ENCODE data around the gene CCDC70.
"Not testable (repeated sequence)": the region's sequence is repeated elsewhere in the genome, so short reads cannot be mapped to it uniquely, and the experiment has no call there.

The CCDC70 gene

DNA sequence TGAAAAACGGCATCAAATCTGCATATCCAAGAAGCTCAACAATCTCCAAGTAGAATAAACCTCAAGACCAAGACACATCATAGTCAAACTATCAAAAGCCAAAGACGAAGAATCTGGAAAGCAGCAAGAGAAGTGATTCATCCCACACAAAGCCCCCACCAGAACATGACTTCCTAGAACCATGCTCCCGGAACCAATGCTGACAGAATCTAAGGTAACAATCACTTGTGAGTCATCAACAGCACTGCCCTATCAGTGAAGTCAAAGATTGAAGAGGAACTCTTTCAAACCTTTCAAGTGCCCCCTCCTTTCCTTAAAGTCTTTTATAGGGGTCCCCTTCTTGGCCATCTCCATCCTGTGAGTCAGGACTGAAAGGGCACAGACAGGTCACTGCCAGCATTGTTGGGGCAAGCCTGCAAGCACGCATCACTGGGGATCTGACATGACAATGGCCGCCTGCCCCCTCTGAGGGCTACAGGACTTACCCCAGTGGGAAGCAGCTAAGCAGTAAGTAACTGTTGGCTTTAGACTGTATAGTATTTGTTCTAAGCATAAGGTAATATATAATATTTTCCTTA, at the start of gene CCDC70:
Gene CCDC70 (plus strand): TSS at position 247 of the 578 bp plus-strand sequence. CDS start 3,443 bp downstream, outside the sequence.
- no peak for DNase-seq (ENCODE audit: low spot score)

DNA sequence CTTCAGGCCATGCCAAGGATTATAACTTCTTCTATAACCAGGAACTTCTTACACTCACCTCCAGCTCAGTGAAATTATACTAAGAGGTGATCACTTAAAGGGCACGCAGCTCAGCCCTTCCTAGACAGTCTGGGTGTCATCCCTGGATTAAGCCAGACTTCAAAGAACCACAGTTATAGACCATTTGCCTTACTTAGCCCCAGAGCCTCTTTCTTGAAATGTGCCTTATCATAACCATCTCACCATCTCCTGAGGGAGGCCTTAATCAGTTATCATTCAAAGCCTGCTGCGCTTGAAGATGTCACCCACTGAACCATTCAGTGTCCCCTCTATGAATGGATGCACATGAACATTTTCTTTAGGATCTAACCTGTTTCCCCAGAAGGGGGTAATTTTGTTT, 47.7 kb upstream of the CCDC70 start:
- DNase-seq (ENCODE audit: low spot score) = no peak

DNA sequence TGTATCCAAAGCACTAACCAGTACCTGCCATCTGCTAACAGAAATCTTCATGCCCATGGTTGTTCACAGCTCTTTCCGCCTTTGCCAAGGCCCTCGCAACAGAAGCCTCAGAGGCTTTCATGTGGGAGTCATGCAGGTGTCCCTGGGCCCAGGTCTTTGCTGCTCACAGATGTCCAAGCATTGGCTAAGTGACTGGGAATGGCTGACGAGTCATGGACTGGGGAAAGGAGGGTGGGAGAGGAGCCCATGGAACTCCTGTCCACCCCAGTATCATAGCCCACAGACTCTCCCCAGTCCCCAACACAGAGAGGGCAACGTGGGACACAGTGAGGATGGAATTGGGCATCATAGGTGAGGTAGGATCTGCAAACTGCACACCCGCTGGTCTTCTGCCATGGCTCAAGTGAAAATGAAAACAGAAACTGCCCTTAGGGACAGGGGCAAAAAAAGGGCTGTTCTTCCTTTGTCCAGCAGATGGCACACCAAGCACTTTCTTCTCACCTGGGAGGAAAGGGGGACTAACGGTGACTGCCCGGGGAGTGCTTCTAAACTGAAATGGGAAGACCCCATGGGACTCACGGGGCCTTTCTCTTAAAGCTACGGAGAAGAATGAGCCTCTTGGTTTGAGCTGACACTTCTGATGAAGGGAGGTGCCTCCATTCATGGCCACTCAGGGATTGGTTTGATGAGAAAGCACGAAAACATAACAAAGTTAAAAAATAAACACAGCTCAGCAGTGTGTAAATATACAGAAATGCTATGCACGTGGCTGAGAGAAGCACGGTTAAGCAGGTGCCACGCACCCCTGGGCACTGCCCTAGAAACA, 46.7 kb upstream of the CCDC70 start:
- peak; percentile 70 for DNase-seq (ENCODE audit: low spot score)

DNA sequence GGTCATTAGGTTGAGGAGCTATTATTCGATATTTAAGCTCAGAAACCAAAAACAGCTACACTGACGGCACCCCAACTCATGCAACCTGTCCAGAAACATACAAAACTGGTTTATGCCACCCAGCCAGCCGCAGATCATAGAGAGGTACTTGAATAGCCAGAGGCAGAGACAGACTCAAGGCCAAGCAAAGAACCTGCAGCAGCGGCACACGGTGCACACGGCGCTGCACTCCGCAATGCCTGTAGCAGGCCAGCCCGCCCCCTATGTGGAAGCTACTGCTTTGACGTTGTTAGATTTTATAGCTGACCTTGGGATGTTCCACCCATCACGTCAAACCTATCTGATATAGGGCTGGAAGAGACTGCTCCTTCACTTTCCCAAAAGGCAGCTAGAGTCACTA, 45.9 kb upstream of the CCDC70 start:
- no peak for DNase-seq (ENCODE audit: low spot score)

DNA sequence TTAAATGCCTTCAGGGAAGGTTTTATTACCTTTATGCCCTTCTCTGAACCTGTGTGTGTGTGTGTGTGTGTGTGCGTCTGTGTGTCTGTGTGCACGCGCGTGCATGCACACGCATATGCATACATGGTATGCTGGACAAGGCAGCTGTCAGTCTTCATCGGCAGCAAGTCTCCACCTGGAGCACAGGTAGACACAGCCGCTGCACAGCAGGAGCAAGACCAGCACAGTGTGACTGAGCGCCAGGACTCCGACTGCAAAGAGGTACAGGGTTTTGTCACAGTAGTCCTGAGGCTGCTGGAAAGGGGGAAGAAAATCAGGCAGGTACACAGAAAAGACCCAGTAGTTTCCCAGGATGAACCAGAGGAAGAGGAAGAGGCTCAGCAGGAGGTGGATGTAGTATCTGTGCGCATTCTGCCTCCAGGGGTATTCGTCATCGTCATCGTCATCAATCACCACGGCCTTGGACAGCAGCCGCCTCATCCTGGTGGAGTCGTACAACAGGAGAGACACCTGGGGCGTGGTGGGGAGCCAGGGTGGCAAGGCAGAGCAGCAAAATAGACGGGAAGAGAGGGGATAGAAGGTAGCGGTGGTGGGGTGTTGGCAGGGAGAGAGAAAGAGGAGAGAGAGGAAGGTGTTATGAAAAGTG, 45.0 kb upstream of the CCDC70 start:
- DNase-seq (ENCODE audit: low spot score) = no peak

DNA sequence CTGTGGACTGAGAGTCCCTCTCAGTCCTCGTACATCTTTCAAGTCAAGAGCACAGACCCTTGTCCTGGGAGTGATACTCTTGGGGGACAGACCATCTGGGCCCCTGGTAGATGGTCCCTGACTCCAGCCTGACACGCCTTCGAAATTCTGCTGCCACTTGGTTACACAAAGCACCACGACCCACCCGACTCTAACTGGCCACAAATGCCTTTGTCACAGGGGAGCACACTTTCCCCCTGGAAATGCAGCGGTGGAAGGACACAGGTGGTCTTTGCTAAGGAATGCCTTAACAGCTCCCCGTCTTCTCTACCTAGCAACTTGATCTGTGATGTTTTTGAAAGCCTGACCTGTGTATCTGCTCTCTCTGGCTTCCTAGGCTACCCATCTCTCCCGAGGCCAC, 44.1 kb upstream of the CCDC70 start:
- DNase-seq (ENCODE audit: low spot score) = no peak

DNA sequence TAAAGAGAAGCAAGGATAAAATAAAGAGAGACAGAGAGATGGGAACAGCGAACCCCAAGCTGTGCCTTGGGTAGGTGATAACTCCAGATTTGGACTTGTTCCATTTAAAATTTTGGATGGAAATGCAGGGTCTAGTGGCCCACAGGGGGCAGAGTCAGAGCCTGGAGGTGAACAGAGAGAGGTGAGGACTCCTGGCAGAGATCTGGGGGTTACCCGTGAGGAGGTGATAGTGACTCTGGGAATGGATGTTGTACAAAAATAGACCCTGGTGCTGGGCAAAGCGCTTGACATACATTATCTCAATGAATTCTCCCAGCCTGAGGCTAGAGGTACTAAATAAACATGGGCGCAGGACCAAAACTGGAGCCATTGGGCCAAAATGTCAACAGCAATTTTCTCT, 43.5 kb upstream of the CCDC70 start:
- no peak for DNase-seq (ENCODE audit: low spot score)

GRCh38 chr13:51818781-51819511, 42.8 kb upstream of the CCDC70 start:
- no peak for DNase-seq (ENCODE audit: low spot score)

DNA sequence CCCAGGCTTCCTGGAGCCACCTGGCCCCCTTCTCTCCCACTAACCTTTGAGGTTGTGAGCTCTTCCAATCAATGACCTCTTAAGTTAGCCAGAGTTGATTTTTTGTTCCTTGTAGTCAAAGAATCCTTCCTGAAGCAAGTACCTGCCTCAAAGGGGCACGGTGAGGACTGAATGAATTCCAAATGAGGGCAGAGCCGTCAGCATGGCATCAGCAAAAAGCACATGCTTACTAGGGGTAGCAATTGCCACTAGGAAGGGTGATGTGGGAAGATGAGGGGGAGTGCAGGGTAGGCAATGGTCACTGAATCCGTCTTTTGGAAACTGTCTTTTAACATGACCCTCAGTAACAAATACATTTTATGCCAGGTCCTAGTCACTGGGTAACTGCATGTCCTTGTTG, 42.2 kb upstream of the CCDC70 start:
- DNase-seq (ENCODE audit: low spot score) = no peak

- no peak for DNase-seq (ENCODE audit: low spot score)
Observed at GRCh38 chr13:51820016-51820597, 41.7 kb upstream of the CCDC70 start.

DNA sequence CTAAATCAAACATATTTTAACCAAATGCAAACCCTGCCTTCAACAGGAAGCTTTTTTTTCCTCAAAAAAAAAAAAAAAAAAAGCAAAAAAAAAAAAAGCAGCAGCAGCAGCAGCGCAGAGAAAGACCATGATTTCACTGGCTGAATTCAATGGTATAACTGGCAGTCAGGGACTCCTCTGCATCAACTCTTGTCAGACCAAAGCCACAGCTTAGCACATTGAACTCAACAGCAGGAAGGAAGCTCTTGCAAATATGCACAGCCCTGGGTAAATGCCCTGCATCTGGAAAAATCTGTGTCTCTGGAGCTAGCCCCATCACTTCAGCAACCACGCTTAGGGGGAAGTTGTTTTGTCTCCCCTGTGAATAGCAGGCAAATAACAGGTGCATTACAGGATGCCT, 40.2 kb upstream of the CCDC70 start:
- no peak for DNase-seq (ENCODE audit: low spot score)

- DNase-seq (ENCODE audit: low spot score) = no peak
Observed at GRCh38 chr13:51822106-51822815, 39.5 kb upstream of the CCDC70 start.

- no peak for DNase-seq (ENCODE audit: low spot score)
Observed at GRCh38 chr13:51823359-51823758, 38.4 kb upstream of the CCDC70 start.

GRCh38 chr13:51823863-51824262, 37.9 kb upstream of the CCDC70 start:
- no peak for DNase-seq (ENCODE audit: low spot score)

DNA sequence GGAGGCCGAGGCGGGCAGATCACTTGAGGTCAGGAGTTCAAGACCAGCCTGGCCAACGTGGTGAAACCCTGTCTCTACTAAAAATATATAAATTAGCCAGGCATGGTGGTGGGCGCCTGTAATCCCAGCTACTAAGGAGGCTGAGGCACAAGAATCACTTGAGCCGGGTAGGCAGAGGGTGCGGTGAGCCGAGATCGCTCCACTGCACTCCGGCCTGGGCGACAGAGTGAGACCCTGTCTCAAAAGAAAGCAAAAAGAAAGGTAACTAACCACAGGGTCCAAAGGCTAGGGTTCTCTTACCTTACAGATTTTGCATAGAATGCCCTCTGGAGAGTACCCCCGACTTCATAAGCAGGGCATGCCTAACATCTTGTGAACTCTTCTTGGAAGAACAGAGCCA, 37.1 kb upstream of the CCDC70 start:
- not testable (repeated sequence) for DNase-seq (ENCODE audit: low spot score)

- DNase-seq (ENCODE audit: low spot score) = no peak
Observed at GRCh38 chr13:51825165-51825592, 36.6 kb upstream of the CCDC70 start.

DNA sequence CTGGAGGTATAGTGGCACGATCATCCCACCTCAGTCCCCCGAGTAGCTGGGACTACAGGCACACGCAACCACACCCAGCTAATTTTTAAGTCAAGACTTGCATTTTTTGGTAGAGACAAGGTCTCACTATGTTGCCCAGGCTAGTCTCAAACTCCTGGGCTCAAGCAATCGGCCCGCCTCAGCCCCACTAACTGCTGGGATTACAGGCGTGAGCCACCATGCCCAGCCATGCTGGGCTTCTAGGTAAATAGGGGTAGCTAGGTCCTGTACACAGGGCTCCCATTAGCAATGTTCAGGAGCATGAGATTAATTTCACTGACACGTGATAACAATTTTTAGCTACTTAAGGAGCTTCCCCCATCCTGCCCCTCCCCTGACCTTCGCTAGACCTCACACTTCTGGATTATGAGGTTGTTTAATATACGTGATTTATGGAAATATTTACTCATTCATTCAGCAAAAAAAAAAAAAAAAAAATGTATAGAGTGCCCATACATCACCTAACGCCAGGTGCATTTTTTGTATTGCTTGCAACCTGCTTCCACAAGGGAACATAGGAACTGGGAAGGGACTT, 36.0 kb upstream of the CCDC70 start:
- no peak for DNase-seq (ENCODE audit: low spot score)

GRCh38 chr13:51826606-51827005, 35.2 kb upstream of the CCDC70 start:
- DNase-seq (ENCODE audit: low spot score) = no peak

GRCh38 chr13:51827254-51827653, 34.5 kb upstream of the CCDC70 start:
- DNase-seq (ENCODE audit: low spot score) = no peak

DNA sequence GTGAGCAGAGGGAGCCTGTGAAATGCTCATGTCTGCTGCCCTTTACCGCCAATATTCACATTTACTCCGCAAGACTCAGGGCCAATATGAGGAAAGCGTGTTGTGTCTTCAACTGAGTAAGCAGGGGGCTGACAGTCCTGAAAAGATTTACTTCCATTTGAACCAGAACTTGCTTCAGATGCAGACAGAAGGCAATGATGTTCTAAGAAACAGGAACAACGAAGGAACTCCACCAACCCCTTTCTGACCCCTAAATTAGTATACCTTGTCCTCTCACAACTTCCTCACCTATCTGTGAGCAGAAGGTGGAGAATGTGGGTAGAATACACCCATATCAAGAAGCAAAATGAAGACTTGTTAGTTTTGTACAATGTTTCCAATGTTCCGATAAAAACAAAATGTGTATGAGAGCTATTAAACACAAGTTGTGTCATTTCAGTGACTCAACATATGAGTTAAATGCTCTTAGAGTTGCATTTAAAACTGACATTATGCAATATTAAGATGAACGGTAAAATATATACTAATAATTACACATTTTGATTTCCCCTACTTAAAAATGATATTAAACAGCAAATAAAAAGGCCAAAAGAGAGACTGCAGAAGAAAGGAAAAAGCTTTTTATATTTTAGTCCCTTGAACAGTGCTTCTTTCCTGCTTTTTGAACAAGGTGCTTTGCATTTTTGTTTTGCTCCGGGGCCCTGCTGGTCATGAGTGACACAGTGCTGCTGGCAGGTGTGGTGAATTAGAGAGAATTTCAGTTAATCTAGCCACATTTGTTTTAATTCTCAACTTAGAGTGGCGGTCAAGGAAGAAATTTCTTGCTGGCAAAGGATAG, 32.8 kb upstream of the CCDC70 start:
- DNase-seq (ENCODE audit: low spot score) = no peak

Measured in LoVo (cell line).